Endothelial cell of umbilical vein (primary cell): ENCODE results near the gene CYB5D1. TPM values are rescaled to one million over a fixed set of nuclear protein-coding genes. Genes with fewer than 3 reads are reported as not detected.

Experiments
- BruUV-seq: library from RNA; stranded (reverse); fragments of 400-500 nt; replicated peaks from 2 replicates; lab custom pipeline; 2021; lab: Mats Ljungman, UMichigan
- CTCF ChIA-PET: fragments of 300-600, 350-600 bp; sonication (Branson Sonifier 250); formaldehyde crosslinking; loops from one replicate; lab custom pipeline; 2021; ENCODE audit warnings: antibody characterized with exemption, inconsistent platforms; lab: Charles Lee
- POLR2A ChIA-PET: fragments of 300-600, 350-600 bp; sonication (Branson Sonifier 250); formaldehyde crosslinking; loops from one replicate; lab custom pipeline; 2021; ENCODE audit warnings: antibody characterized with exemption, inconsistent platforms; lab: Charles Lee
- DNase-seq: peaks from one replicate; pipeline ENCODE4 v3.0.0-alpha.2; 2011; ENCODE audit warnings: low read depth, low spot score
- FAIRE-seq: peaks from 2 replicates; lab custom pipeline; 2011; peaks lifted over from hg19 to GRCh38; lab: Jason Lieb, UNC
- H2AFZ ChIP-seq: 2 replicates; pipeline ENCODE4 v1.6.0; 2012; ENCODE audit warnings: low read depth, low read length, control low read depth, inconsistent platforms
- H3K27ac ChIP-seq: 2 replicates; pipeline ENCODE4 v1.5.1; 2011; ENCODE audit warnings: low read depth, mild to moderate bottlenecking, control low read depth, low read length, moderate library complexity; ENCODE audit not compliant: insufficient read depth
- H3K27me3 ChIP-seq, 2 experiments: 2 replicates each; pipeline versions ENCODE4 v1.6.0 to v1.6.1; 2011; ENCODE audit warnings: low read length in 2 of 2, mixed read lengths in 1 of 2; ENCODE audit not compliant: control insufficient read depth in 2 of 2, insufficient read depth in 2 of 2
- H3K36me3 ChIP-seq, 2 experiments: 2 replicates in 1 of 2; 3 replicates in 1 of 2; pipeline ENCODE4 v1.5.1; 2011; ENCODE audit warnings: low read length in 2 of 2, mild to moderate bottlenecking in 1 of 2, moderate library complexity in 1 of 2; ENCODE audit not compliant: control insufficient read depth in 2 of 2, insufficient read depth in 2 of 2; ENCODE audit errors: extremely low read depth in 1 of 2
- H3K4me1 ChIP-seq: 3 replicates; pipeline ENCODE4 v1.5.1; 2011; ENCODE audit warnings: mild to moderate bottlenecking, low read length; ENCODE audit not compliant: control insufficient read depth, insufficient read depth; ENCODE audit errors: extremely low read depth
- H3K4me2 ChIP-seq: 2 replicates; pipeline ENCODE4 v1.6.1; 2011; ENCODE audit warnings: low read length, control low read depth, mixed read lengths; ENCODE audit not compliant: insufficient read depth
- H3K4me3 ChIP-seq, 3 experiments: fragments of 200-600 bp in 1 of 3; sonication (generic), shearing (Covaris generic) in 1 of 3; replicated peaks in 1 of 3; 2 replicates each; pipeline ENCODE4 v1.5.1; 2011 to 2016; ENCODE audit warnings: control low read depth in 3 of 3, low read length in 3 of 3, mild to moderate bottlenecking in 2 of 3, inconsistent platforms in 1 of 3, low read depth in 1 of 3, moderate library complexity in 1 of 3; ENCODE audit not compliant: insufficient read depth in 1 of 3
- H3K79me2 ChIP-seq: 2 replicates; pipeline ENCODE4 v1.6.0; 2012; ENCODE audit warnings: low read length, inconsistent platforms; ENCODE audit not compliant: control insufficient read depth, insufficient read depth
- H3K9ac ChIP-seq: replicated peaks from 2 replicates; pipeline ENCODE3; 2011; ENCODE audit warnings: low read length, control low read depth; ENCODE audit not compliant: insufficient read depth; ENCODE audit errors: extremely low read depth
- H3K9me1 ChIP-seq: replicated peaks from 3 replicates; pipeline ENCODE4 v1.6.0; 2011; ENCODE audit warnings: mild to moderate bottlenecking, low read length; ENCODE audit not compliant: control insufficient read depth, insufficient read depth; ENCODE audit errors: extremely low read depth
- H3K9me3 ChIP-seq: replicated peaks from 2 replicates; pipeline ENCODE4 v1.5.1; 2012; ENCODE audit warnings: low read length, inconsistent platforms; ENCODE audit not compliant: control insufficient read depth, insufficient read depth
- H4K20me1 ChIP-seq: replicated peaks from 2 replicates; pipeline ENCODE3; 2011; ENCODE audit warnings: mild to moderate bottlenecking, low read length; ENCODE audit not compliant: control insufficient read depth, insufficient read depth; ENCODE audit errors: extremely low read depth
- CTCF ChIP-seq, 2 donors: IDR thresholded peaks; 1 replicate in 1 of 2; 2 replicates in 1 of 2; pipeline ENCODE4 v1.5.1; 2011; ENCODE audit warnings: low read length in 2 of 2, mild to moderate bottlenecking in 2 of 2, moderate library complexity in 2 of 2, control low read depth in 1 of 2, inconsistent platforms in 1 of 2, low read depth in 1 of 2; ENCODE audit not compliant: insufficient read depth in 1 of 2; ENCODE audit errors: extremely low read depth in 1 of 2
- FOS ChIP-seq: IDR thresholded peaks from 2 replicates; pipeline ENCODE4 v1.6.1; 2011; ENCODE audit warnings: mild to moderate bottlenecking, low read length, moderate library complexity, borderline replicate concordance; ENCODE audit not compliant: insufficient read depth
- MAX ChIP-seq: IDR thresholded peaks from 2 replicates; pipeline ENCODE4 v1.6.1; 2011; ENCODE audit not compliant: insufficient read depth, insufficient read length
- POLR2AphosphoS5 ChIP-seq: IDR thresholded peaks from 2 replicates; pipeline ENCODE4 v1.6.1; 2012; ENCODE audit warnings: low read depth, mild to moderate bottlenecking, control low read depth, low read length, moderate library complexity; ENCODE audit not compliant: insufficient read depth
- dilution Hi-C: fragments of 300-500 bp; cut with MboI; formaldehyde crosslinking; loops from one replicate; pipeline ENCODE4 v1.15.0; 2019; ENCODE audit warnings: low sequenced_read_pairs; ENCODE audit not compliant: extremely low pct_ligation_motif_present
- intact Hi-C: fragments of 100-400 bp; cut with micrococcal nuclease; formaldehyde crosslinking; loops from one replicate; pipeline ENCODE4 v1.10.0; 2022
- polyA plus RNA-seq, 4 experiments: library from polyadenylated mRNA; depleted of rRNA in 3 of 4; stranded (reverse) in 3 of 4; unstranded in 1 of 4; fragments of >200 nt; gene quantifications; 2 replicates each; pipeline versions ENCODE4 v1.2.1 to v1.2.3, GENCODE V29; 2011 to 2012; ENCODE audit warnings: missing spikeins in 1 of 4
- total RNA-seq: library from RNA; stranded (reverse); gene quantifications from 2 replicates; pipeline ENCODE4 v1.2.3, GENCODE V29; 2021

CYB5D1 gene
- total and polyA plus RNA-seq, 2 donors (not counting 3 experiments of a cell fraction or from before 2014, with no cell fraction given), result 9.4 to 18.1 TPM

GRCh38 chr17:7897773-7898172 lies 40.0 kb downstream of the CYB5D1 start:
- peaks cover 44 to 72% of the 10 kb centered on the region in 2 experiments for H3K36me3 ChIP-seq
- no peak overlapping the region for H3K4me3 ChIP-seq
- no peaks in the 10 kb centered on the region for H3K27me3 ChIP-seq
- BruUV-seq, result no TSS peak
- DNase-seq (peak; percentile 51), FAIRE-seq (no peak)
- H3K79me2 ChIP-seq, result no peaks in the 10 kb centered on the region
- H3K9ac ChIP-seq, result no peak overlapping the region
- ChIA-PET CTCF (interaction anchor here (0.6 to 7.1 kb wide), 12 partner anchors 14 to 155 kb away, joined by 3 to 58 read pairs (median 3); partner anchors contain the start of gene KDM6B), POLR2A (no interaction called here)
- H3K4me2 ChIP-seq, result no peak overlapping the region
- no peaks in the 10 kb centered on the region for H4K20me1 ChIP-seq
- TF ChIP-seq CTCF (IDR thresholded peaks at IDR 0.05; ENCODE audit: extremely low read depth in 1 of 2, insufficient read depth in 1 of 2, low read depth in 1 of 2, low read length in 2 of 2) (peak; percentile 26 to 29), FOS (no peak), POLR2AphosphoS5 (no peak), MAX (no peak)
- no peaks in the 10 kb centered on the region for H3K9me3 ChIP-seq
- no peak overlapping the region for H2AFZ ChIP-seq
- H3K4me1 ChIP-seq, result no peaks in the 10 kb centered on the region
- H3K27ac ChIP-seq, result no peak overlapping the region
- intact Hi-C loops (loop anchor here (1.0 kb wide), 1 partner anchor 35 kb away; no protein-coding TSS in a partner anchor), dilution Hi-C loops (no loop called here)
- no peaks in the 10 kb centered on the region for H3K9me1 ChIP-seq
